IMR-90 (cell line): Measurements from ENCODE around the gene PDE4B. TPM values are rescaled to one million over a fixed set of nuclear protein-coding genes. Genes with fewer than 3 reads are reported as not detected.

Experiments
- ATAC-seq: fragments of 200-7000 bp; cut with Tn5 transposase; 2 replicates; pipeline ENCODE4 v1.9.1; 2020; ENCODE audit warnings: low read depth, mild to moderate bottlenecking, moderate library complexity
- BruUV-seq: library from RNA; stranded (reverse); fragments of 400-500 nt; replicated peaks from 2 replicates; lab custom pipeline; 2021; lab: Mats Ljungman, UMichigan
- CTCF ChIA-PET: fragments of 300-600 bp; formaldehyde crosslinking; extraction: SDS; loops from one replicate; lab custom pipeline; 2021; ENCODE audit warnings: antibody characterized with exemption; lab: Yijun Ruan, JAX
- POLR2A ChIA-PET: fragments of 300-600 bp; sonication (Branson Sonifier 250); formaldehyde crosslinking; loops from one replicate; lab custom pipeline; 2022; ENCODE audit warnings: antibody characterized with exemption; ENCODE audit not compliant: unreplicated experiment; lab: Charles Lee
- DNase-seq: peaks from one replicate; pipeline ENCODE4 v3.0.0; 2013
- H2AFZ ChIP-seq: replicated peaks from 2 replicates; pipeline ENCODE3; 2013; ENCODE audit warnings: low read length, mild to moderate bottlenecking; ENCODE audit not compliant: poor library complexity
- H2AK5ac ChIP-seq: 2 replicates; pipeline ENCODE4 v1.6.1; 2013; ENCODE audit warnings: low read depth, low read length, inconsistent platforms
- H2AK9ac ChIP-seq: replicated peaks from 2 replicates; pipeline ENCODE3; 2013; ENCODE audit warnings: mild to moderate bottlenecking, low read depth, low read length, moderate library complexity; ENCODE audit not compliant: poor library complexity
- H2BK120ac ChIP-seq: 2 replicates; pipeline ENCODE4 v1.6.1; 2013; ENCODE audit warnings: low read depth, low read length, inconsistent platforms
- H2BK15ac ChIP-seq: 3 replicates; pipeline ENCODE4 v1.6.1; 2013; ENCODE audit warnings: low read depth, low read length, inconsistent platforms
- H2BK20ac ChIP-seq: 2 replicates; pipeline ENCODE4 v1.6.1; 2013; ENCODE audit warnings: low read depth, mild to moderate bottlenecking, inconsistent platforms, low read length, moderate library complexity
- H2BK5ac ChIP-seq: 2 replicates; pipeline ENCODE4 v1.6.1; 2013; ENCODE audit warnings: mild to moderate bottlenecking, low read depth, low read length, inconsistent platforms; ENCODE audit not compliant: poor library complexity, severe bottlenecking
- H3K14ac ChIP-seq: replicated peaks from 2 replicates; pipeline ENCODE4 v1.6.1; 2013; ENCODE audit warnings: low read depth, low read length, inconsistent platforms
- H3K18ac ChIP-seq: 2 replicates; pipeline ENCODE4 v1.6.1; 2013; ENCODE audit warnings: low read depth, low read length, control low read depth
- H3K23ac ChIP-seq: 2 replicates; pipeline ENCODE4 v1.6.1; 2013; ENCODE audit warnings: low read depth, low read length, inconsistent platforms
- H3K27ac ChIP-seq: 2 replicates; pipeline ENCODE4 v1.5.1; 2013; ENCODE audit warnings: mild to moderate bottlenecking, control low read depth, low read length; ENCODE audit not compliant: insufficient read depth
- H3K27me3 ChIP-seq: 2 replicates; pipeline ENCODE4 v1.6.1; 2013; ENCODE audit warnings: low read length; ENCODE audit not compliant: control insufficient read depth, insufficient read depth
- H3K36me3 ChIP-seq: 2 replicates; pipeline ENCODE4 v1.6.1; 2013; ENCODE audit warnings: low read length, mixed read lengths; ENCODE audit not compliant: control insufficient read depth, insufficient read depth
- H3K4ac ChIP-seq: 2 replicates; pipeline ENCODE4 v1.6.1; 2013; ENCODE audit warnings: low read depth, low read length, inconsistent platforms
- H3K4me1 ChIP-seq: 2 replicates; pipeline ENCODE4 v1.6.1; 2013; ENCODE audit warnings: low read length, mixed read lengths; ENCODE audit not compliant: control insufficient read depth, insufficient read depth
- H3K4me2 ChIP-seq: 2 replicates; pipeline ENCODE4 v1.6.1; 2013; ENCODE audit warnings: low read depth, mild to moderate bottlenecking, control low read depth, low read length, moderate library complexity
- H3K4me3 ChIP-seq: 2 replicates; pipeline ENCODE4 v1.5.1; 2013; ENCODE audit warnings: low read depth, mild to moderate bottlenecking, control low read depth, low read length, moderate library complexity; ENCODE audit not compliant: insufficient read depth
- H3K56ac ChIP-seq: 2 replicates; pipeline ENCODE4 v1.6.1; 2013; ENCODE audit warnings: low read length, inconsistent platforms; ENCODE audit not compliant: insufficient read depth; ENCODE audit errors: extremely low read depth
- H3K79me1 ChIP-seq, 2 experiments: 2 replicates each; pipeline ENCODE4 v1.6.1; 2013; ENCODE audit warnings: low read length in 2 of 2, inconsistent platforms in 1 of 2, low read depth in 1 of 2
- H3K9ac ChIP-seq: 2 replicates; pipeline ENCODE4 v1.6.1; 2013; ENCODE audit warnings: low read depth, low read length, control low read depth
- H3K9me1 ChIP-seq: 2 replicates; pipeline ENCODE4 v1.6.1; 2013; ENCODE audit warnings: low read length, inconsistent platforms; ENCODE audit not compliant: insufficient read depth
- H3K9me3 ChIP-seq: 2 replicates; pipeline ENCODE4 v1.6.1; 2013; ENCODE audit warnings: low read length; ENCODE audit not compliant: control insufficient read depth, insufficient read depth
- H4K20me1 ChIP-seq: 2 replicates; pipeline ENCODE4 v1.6.1; 2013; ENCODE audit warnings: low read length, inconsistent platforms; ENCODE audit not compliant: insufficient read depth
- H4K5ac ChIP-seq: 2 replicates; pipeline ENCODE4 v1.6.1; 2013; ENCODE audit warnings: mild to moderate bottlenecking, low read depth, low read length, control low read depth
- H4K8ac ChIP-seq, 2 experiments: 2 replicates each; pipeline ENCODE4 v1.6.1; 2013; ENCODE audit warnings: low read depth in 2 of 2, low read length in 2 of 2, control low read depth in 1 of 2, inconsistent platforms in 1 of 2
- H4K91ac ChIP-seq: 2 replicates; pipeline ENCODE4 v1.6.1; 2013; ENCODE audit warnings: low read depth, low read length, inconsistent platforms; ENCODE audit not compliant: insufficient read depth
- CHD1 ChIP-seq: IDR thresholded peaks from 2 replicates; pipeline ENCODE4 v1.6.1; 2012; ENCODE audit warnings: low read depth, low read length, improper control_type of control experiment
- CTCF ChIP-seq: conservative IDR thresholded peaks from 2 replicates; pipeline ENCODE4 v1.5.1; 2012; ENCODE audit warnings: mild to moderate bottlenecking, low read depth, low read length, improper control_type of control experiment
- FOS ChIP-seq: fragments of 150-350 bp; IDR thresholded peaks from 2 replicates; pipeline ENCODE4 v1.6.1; 2016; ENCODE audit warnings: low read depth, low read length
- MAFK ChIP-seq: IDR thresholded peaks from 2 replicates; pipeline ENCODE4 v1.6.1; 2012; ENCODE audit warnings: low read depth, low read length, improper control_type of control experiment
- MAZ ChIP-seq: IDR thresholded peaks from 2 replicates; pipeline ENCODE4 v1.6.1; 2012; ENCODE audit warnings: low read depth, mild to moderate bottlenecking, low read length, improper control_type of control experiment, moderate library complexity, borderline replicate concordance
- NFE2L2 ChIP-seq: fragments of 150-350 bp; IDR thresholded peaks from 2 replicates; pipeline ENCODE4 v1.6.1; 2016; ENCODE audit warnings: low read depth, mild to moderate bottlenecking, low read length
- POLR2A ChIP-seq: IDR thresholded peaks from 2 replicates; pipeline ENCODE4 v1.6.1; 2012; ENCODE audit warnings: mild to moderate bottlenecking, low read depth, low read length
- RAD21 ChIP-seq: IDR thresholded peaks from 2 replicates; pipeline ENCODE4 v1.6.1; 2012; ENCODE audit warnings: low read length, improper control_type of control experiment
- RCOR1 ChIP-seq: IDR thresholded peaks from 2 replicates; pipeline ENCODE4 v1.6.1; 2012; ENCODE audit warnings: mild to moderate bottlenecking, low read length, improper control_type of control experiment; ENCODE audit not compliant: insufficient replicate concordance
- RFX5 ChIP-seq: IDR thresholded peaks from 2 replicates; pipeline ENCODE4 v1.8.0; 2012; ENCODE audit warnings: low read depth, mild to moderate bottlenecking, low read length, moderate library complexity
- SMC3 ChIP-seq: fragments of 150-350 bp; IDR thresholded peaks from 2 replicates; pipeline ENCODE4 v1.6.1; 2016; ENCODE audit warnings: low read depth, mild to moderate bottlenecking, antibody characterized with exemption, low read length, moderate library complexity
- USF2 ChIP-seq: fragments of 150-350 bp; IDR thresholded peaks from 2 replicates; pipeline ENCODE4 v1.6.1; 2017; ENCODE audit warnings: mild to moderate bottlenecking, antibody characterized with exemption, low read length, low read depth
- WGBS, 2 experiments: methylation state at CpG; one replicate each; pipeline versions ENCODE4 v1.1.5 to v1.1.7; 2013; ENCODE audit warnings: missing lambda C conversion rate in 2 of 2; ENCODE audit not compliant: insufficient read length in 1 of 2; ENCODE audit errors: extremely low coverage in 2 of 2; 5-methylcytosine and 5-hydroxymethylcytosine counted together
- dilution Hi-C: fragments of 300-500 bp; cut with HindIII; formaldehyde crosslinking; loops from one replicate; pipeline ENCODE4 v1.14.3; 2018; ENCODE audit warnings: low sequenced_read_pairs; ENCODE audit not compliant: unreplicated experiment
- in situ Hi-C: fragments of 300-500 bp; cut with MboI; formaldehyde crosslinking; loops from 3 replicates; pipeline ENCODE4 v1.14.3; 2019; ENCODE audit warnings: low sequenced_read_pairs, inconsistent platforms, mixed read lengths
- intact Hi-C: fragments of 100-400 bp; cut with micrococcal nuclease; formaldehyde crosslinking; loops from 2 replicates; pipeline ENCODE4 v1.10.0; 2022
- polyA plus RNA-seq, 3 experiments: library from polyadenylated mRNA; depleted of rRNA; stranded (reverse); fragments of >200 nt; gene quantifications; 2 replicates each; pipeline ENCODE4 v1.2.3, GENCODE V29; 2012; ENCODE audit warnings: low replicate concordance in 1 of 3
- total RNA-seq: library from RNA; depleted of rRNA; stranded (reverse); fragments of >200 nt; gene quantifications from 2 replicates; pipeline ENCODE4 v1.2.3, GENCODE V29; 2012
- TF ChIP-seq, protein P1 (sequence below): fragments of 150-350 bp; IDR thresholded peaks from 2 replicates; pipeline ENCODE4 v1.6.1; 2016; ENCODE audit warnings: low read depth, mild to moderate bottlenecking, low read length, moderate library complexity, borderline replicate concordance

The PDE4B gene
- total and polyA plus RNA-seq, 2 of the 4 experiments (the other 2 are of a cell fraction), result 5.8 to 21.3 TPM

- no peak for TF ChIP-seq FOS
- no peak for TF ChIP-seq MAFK
Measured at GRCh38 chr1:66316464-66317247, 524.0 kb downstream of the PDE4B start (continued).

- in situ Hi-C loops (no loop called here), dilution Hi-C loops (no loop called here), intact Hi-C loops (loop anchor here (5.0 kb wide), 1 partner anchor 35 kb away; no protein-coding TSS in a partner anchor)
- no peaks in the 10 kb centered on the region for H3K4me1 ChIP-seq
- no peaks in the 10 kb centered on the region for H3K36me3 ChIP-seq
- ChIA-PET POLR2A (no interaction called here), CTCF (interaction anchor here (0.5 kb wide), 1 partner anchor 1616 kb away, joined by 3 read pairs; no protein-coding TSS in a partner anchor)
- no CpG with 5 or more reads among the region's 1 CpG for WGBS, 2 experiments
- H3K14ac ChIP-seq, result no peak overlapping the region
- no peak overlapping the region for H3K27ac ChIP-seq
- H2AK9ac ChIP-seq, result no peak overlapping the region
- no peak overlapping the region for H3K4ac ChIP-seq
- no peak overlapping the region for H3K56ac ChIP-seq
- no peak overlapping the region for H2BK120ac ChIP-seq
- no peaks in the 10 kb centered on the region for H3K9me3 ChIP-seq
- no peak overlapping the region for H2BK15ac ChIP-seq
- H3K9ac ChIP-seq, result no peak overlapping the region
- no TSS peak for BruUV-seq
- no peak for ATAC-seq
- H3K23ac ChIP-seq, result no peak overlapping the region
- H4K5ac ChIP-seq, result no peak overlapping the region
- peak overlapping the region; percentile 13 for H2AFZ ChIP-seq
- H3K4me3 ChIP-seq, result no peak overlapping the region
- H2BK5ac ChIP-seq, result no peak overlapping the region
- no peak overlapping the region for H2AK5ac ChIP-seq
- no peak overlapping the region for H3K18ac ChIP-seq
- H2BK20ac ChIP-seq, result no peak overlapping the region
- DNase-seq, result no peak
- no peak overlapping the region for H3K4me2 ChIP-seq
- no peaks in the 10 kb centered on the region for H3K79me1 ChIP-seq
- no peaks in the 10 kb centered on the region for H4K20me1 ChIP-seq
- H4K8ac ChIP-seq, result 0 out of 4 replicates have a peak overlapping the region, but pooled peaks of 1 of the 2 experiments have one; percentile 19
- no peaks in the 10 kb centered on the region for H3K9me1 ChIP-seq
- no peak overlapping the region for H4K91ac ChIP-seq
- H3K27me3 ChIP-seq, result no peaks in the 10 kb centered on the region
- TF ChIP-seq FOS, result no peak
- no peak for TF ChIP-seq NFE2L2
- no peak for TF ChIP-seq RFX5
- TF ChIP-seq POLR2A, result no peak
- TF ChIP-seq RAD21, result no peak
- TF ChIP-seq MAZ, result no peak
- TF ChIP-seq CHD1, result no peak
- no peak for TF ChIP-seq RCOR1
- no peak for TF ChIP-seq USF2
- TF ChIP-seq MAFK, result no peak
- no peak for TF ChIP-seq SMC3
- TF ChIP-seq, protein P1, sequence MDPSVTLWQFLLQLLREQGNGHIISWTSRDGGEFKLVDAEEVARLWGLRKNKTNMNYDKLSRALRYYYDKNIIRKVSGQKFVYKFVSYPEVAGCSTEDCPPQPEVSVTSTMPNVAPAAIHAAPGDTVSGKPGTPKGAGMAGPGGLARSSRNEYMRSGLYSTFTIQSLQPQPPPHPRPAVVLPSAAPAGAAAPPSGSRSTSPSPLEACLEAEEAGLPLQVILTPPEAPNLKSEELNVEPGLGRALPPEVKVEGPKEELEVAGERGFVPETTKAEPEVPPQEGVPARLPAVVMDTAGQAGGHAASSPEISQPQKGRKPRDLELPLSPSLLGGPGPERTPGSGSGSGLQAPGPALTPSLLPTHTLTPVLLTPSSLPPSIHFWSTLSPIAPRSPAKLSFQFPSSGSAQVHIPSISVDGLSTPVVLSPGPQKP, result no peak
- no peak for TF ChIP-seq CTCF
Measured at GRCh38 chr1:66317248-66317515, 524.5 kb downstream of the PDE4B start.
